Chondrocyte (in vitro differentiated cells): ENCODE data around the gene SAMSN1. TPM values are rescaled to one million over a fixed set of nuclear protein-coding genes. Genes with fewer than 3 reads are reported as not detected.

Source experiments
- DNase-seq: peaks from one replicate; pipeline ENCODE4 v3.0.0; 2021; ENCODE audit warnings: mixed read lengths, low spot score
- H3K27ac Mint-ChIP-seq: one replicate; pipeline ENCODE4 v1.8.0; 2021; ENCODE audit warnings: mild to moderate bottlenecking, moderate library complexity, mixed read lengths; ENCODE audit not compliant: unreplicated experiment
- H3K27me3 Mint-ChIP-seq: 2 replicates; pipeline ENCODE4 v1.8.0; 2021; ENCODE audit warnings: low read depth, mixed read lengths
- H3K36me3 Mint-ChIP-seq: 2 replicates; pipeline ENCODE4 v1.8.0; 2021; ENCODE audit warnings: low read depth, mixed read lengths
- H3K4me1 Mint-ChIP-seq: 2 replicates; pipeline ENCODE4 v1.8.0; 2021; ENCODE audit warnings: low read depth, mild to moderate bottlenecking, mixed read lengths
- H3K4me3 Mint-ChIP-seq: one replicate; pipeline ENCODE4 v1.8.0; 2021; ENCODE audit warnings: mild to moderate bottlenecking, moderate library complexity, mixed read lengths; ENCODE audit not compliant: unreplicated experiment
- H3K9me3 Mint-ChIP-seq: 2 replicates; pipeline ENCODE4 v1.8.0; 2021; ENCODE audit warnings: low read depth, mixed read lengths
- CTCF ChIP-seq: fragments of 200-600 bp; sonication (generic); IDR thresholded peaks from 2 replicates; pipeline ENCODE4 v1.5.0; 2021; ENCODE audit warnings: antibody characterized with exemption, mild to moderate bottlenecking, moderate library complexity
- total RNA-seq: library from RNA; stranded (reverse); gene quantifications from 3 replicates; pipeline ENCODE4 v1.2.1, GENCODE V29; 2021

The SAMSN1 gene
- total RNA-seq, 1 donor from 2014 or later: not detected

GRCh38 chr21:14477841-14478240 is 68.3 kb downstream of the SAMSN1 start:
- Mint-ChIP-seq H3K27ac (no peak overlapping the region), H3K4me1 (no peaks in the 10 kb centered on the region), H3K27me3 (no peaks in the 10 kb centered on the region), H3K9me3 (peaks cover 5% of the 10 kb centered on the region), H3K4me3 (no peak overlapping the region), H3K36me3 (no peaks in the 10 kb centered on the region)
- TF ChIP-seq CTCF: no peak
- no peak for DNase-seq

GRCh38 chr21:14477133-14477532 is 69.0 kb downstream of the SAMSN1 start:
- H3K4me3 Mint-ChIP-seq: no peak overlapping the region
- peaks cover 4% of the 10 kb centered on the region for H3K9me3 Mint-ChIP-seq

GRCh38 chr21:14474995-14475394 is 71.1 kb downstream of the SAMSN1 start:
- no peaks in the 10 kb centered on the region for H3K36me3 Mint-ChIP-seq
- no peak for DNase-seq
- H3K4me3 Mint-ChIP-seq: no peak overlapping the region
- peaks cover 2% of the 10 kb centered on the region for H3K9me3 Mint-ChIP-seq
- H3K27me3 Mint-ChIP-seq: no peaks in the 10 kb centered on the region
- TF ChIP-seq CTCF: no peak
- H3K27ac Mint-ChIP-seq: no peak overlapping the region
- H3K4me1 Mint-ChIP-seq: no peaks in the 10 kb centered on the region

More at GRCh38 chr21:14477133-14477532, 69.0 kb downstream of the SAMSN1 start:
- H3K27me3 Mint-ChIP-seq: no peaks in the 10 kb centered on the region
- no peak for TF ChIP-seq CTCF
- H3K36me3 Mint-ChIP-seq: no peaks in the 10 kb centered on the region
- DNase-seq: no peak
- H3K27ac Mint-ChIP-seq: no peak overlapping the region
- no peaks in the 10 kb centered on the region for H3K4me1 Mint-ChIP-seq

- Mint-ChIP-seq H3K9me3 (no peaks in the 10 kb centered on the region), H3K4me1 (no peaks in the 10 kb centered on the region), H3K4me3 (no peak overlapping the region), H3K27me3 (no peaks in the 10 kb centered on the region), H3K36me3 (no peaks in the 10 kb centered on the region), H3K27ac (no peak overlapping the region)
- no peak for TF ChIP-seq CTCF
- no peak for DNase-seq
Observed at GRCh38 chr21:14469641-14470040, 76.5 kb downstream of the SAMSN1 start.

- H3K36me3 Mint-ChIP-seq: no peaks in the 10 kb centered on the region
- no peaks in the 10 kb centered on the region for H3K27me3 Mint-ChIP-seq
- DNase-seq: no peak
- H3K27ac Mint-ChIP-seq: no peak overlapping the region
- no peak overlapping the region for H3K4me3 Mint-ChIP-seq
- no peaks in the 10 kb centered on the region for H3K4me1 Mint-ChIP-seq
- H3K9me3 Mint-ChIP-seq: no peaks in the 10 kb centered on the region
- TF ChIP-seq CTCF: no peak
Observed at GRCh38 chr21:14466715-14467114, 79.4 kb downstream of the SAMSN1 start.
